A549 (cell line): ENCODE measurements around the gene KRTAP11-1.

Experiments used
- CTCF ChIP-seq: fragments of >200 bp; sonication (Bioruptor Twin); formaldehyde crosslinking; IDR thresholded peaks from 3 replicates; pipeline ENCODE4 v1.5.1; 2016
- HDAC2 ChIP-seq: fragments of 200-600 bp; sonication (generic); IDR thresholded peaks from 2 replicates; pipeline ENCODE4 v1.6.1; 2016
- MYC ChIP-seq: IDR thresholded peaks from 2 replicates; pipeline ENCODE4 v1.6.1; 2012; ENCODE audit warnings: mild to moderate bottlenecking, inconsistent platforms, low read length, improper control_type of control experiment, borderline replicate concordance
- NFE2L2 ChIP-seq: fragments of 150-350 bp; conservative IDR thresholded peaks from 2 replicates; pipeline ENCODE4 v1.6.1; 2014; ENCODE audit warnings: low read length
- POLR2A ChIP-seq: IDR thresholded peaks from 2 replicates; pipeline ENCODE4 v1.6.1; 2012; ENCODE audit warnings: mild to moderate bottlenecking, low read length
- RFX5 ChIP-seq: fragments of 450-650 bp; IDR thresholded peaks from 2 replicates; pipeline ENCODE4 v1.7.1; 2014; ENCODE audit warnings: antibody characterized with exemption, mild to moderate bottlenecking, moderate library complexity

GRCh38 chr21:30839304-30839703 lies 42.1 kb downstream of the KRTAP11-1 start:
- TF ChIP-seq MYC (no peak), HDAC2 (no peak), CTCF (no peak), RFX5 (no peak), POLR2A (no peak), NFE2L2 (no peak)
